C4-2B (cell line): ENCODE data around the gene TMEM150C.
"Not testable (repeated sequence)": the region's sequence is repeated elsewhere in the genome, so short reads cannot be mapped to it uniquely, and the experiment has no call there.

Source experiments
- H3K27ac ChIP-seq: fragments of 450-650 bp; 2 replicates; pipeline ENCODE4 v1.5.1; 2017
- CTCF ChIP-seq: fragments of 450-650 bp; conservative IDR thresholded peaks from 2 replicates; pipeline ENCODE4 v1.5.1; 2017; ENCODE audit warnings: mild to moderate bottlenecking
- ZFX ChIP-seq: fragments of 450-650 bp; IDR thresholded peaks from 2 replicates; pipeline ENCODE4 v1.6.1; 2017

The TMEM150C gene

GRCh38 chr4:82569076-82569475 is 7.3 kb upstream of the TMEM150C start:
- no peak overlapping the region for H3K27ac ChIP-seq
- no peak for TF ChIP-seq ZFX
- TF ChIP-seq CTCF = no peak

GRCh38 chr4:82567444-82567843 is 5.7 kb upstream of the TMEM150C start:
- no peak for TF ChIP-seq CTCF
- TF ChIP-seq ZFX = no peak
- no peak overlapping the region for H3K27ac ChIP-seq

- no peak overlapping the region for H3K27ac ChIP-seq
- no peak for TF ChIP-seq ZFX
- TF ChIP-seq CTCF = no peak
Observed at GRCh38 chr4:82562564-82562854, 721 bp upstream of the TMEM150C start.

GRCh38 chr4:82560853-82561785 is 669 bp downstream of the TMEM150C start:
- H3K27ac ChIP-seq = no peak overlapping the region
- TF ChIP-seq CTCF (no peak), ZFX (no peak)

GRCh38 chr4:82559735-82560120 is 2.1 kb downstream of the TMEM150C start:
- no peak for TF ChIP-seq CTCF
- no peak for TF ChIP-seq ZFX
- H3K27ac ChIP-seq = no peak overlapping the region

GRCh38 chr4:82559090-82559734 is 2.6 kb downstream of the TMEM150C start:
- H3K27ac ChIP-seq = not testable (repeated sequence)

- TF ChIP-seq ZFX (no peak), CTCF (peak; percentile 14; the same call in 1 of the 2 replicates)
- no peak overlapping the region for H3K27ac ChIP-seq
Observed at GRCh38 chr4:82555276-82555675, 6.5 kb downstream of the TMEM150C start.

GRCh38 chr4:82553020-82553419 is 8.8 kb downstream of the TMEM150C start:
- TF ChIP-seq CTCF = no peak
- peak overlapping the region; percentile 83 for H3K27ac ChIP-seq
